GM23248 (cell line): Measurements from ENCODE around the gene ACOT11.

Source experiments
- EZH2 ChIP-seq: fragments of 200-600 bp; sonication (generic); IDR thresholded peaks from 2 replicates; pipeline ENCODE4 v1.6.1; 2018; ENCODE audit warnings: antibody characterized with exemption, mild to moderate bottlenecking; ENCODE audit not compliant: insufficient read depth, poor library complexity, severe bottlenecking
- EZH2phosphoT487 ChIP-seq: fragments of 200-600 bp; sonication (generic); IDR thresholded peaks from 2 replicates; pipeline ENCODE4 v1.6.1; 2018; ENCODE audit warnings: antibody characterized with exemption, moderate library complexity, mild to moderate bottlenecking, low read depth; ENCODE audit not compliant: insufficient read depth

DNA sequence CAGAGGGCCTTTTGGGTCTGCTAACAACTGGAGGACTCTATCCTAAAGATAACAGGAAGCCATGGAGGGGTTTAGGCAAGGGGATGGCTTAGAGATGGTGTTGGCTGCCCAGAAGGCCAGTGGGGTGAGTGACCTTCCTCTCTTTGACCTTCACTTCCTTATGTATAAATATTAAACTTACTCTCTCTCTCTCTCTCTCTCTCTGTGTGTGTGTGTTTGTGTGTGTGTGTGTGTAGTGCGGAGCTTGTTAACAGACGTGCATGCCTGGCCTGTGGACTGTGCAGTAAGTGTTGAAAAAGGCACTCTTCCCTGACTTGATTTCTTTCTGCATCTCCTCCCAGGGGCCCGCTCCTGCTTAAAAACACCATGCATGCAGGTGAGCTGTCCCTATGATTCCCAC, 103.6 kb downstream of the ACOT11 start:
- TF ChIP-seq EZH2phosphoT487: no peak
- no peak for TF ChIP-seq EZH2
